RPMI8226 (cell line): ENCODE data around the gene RCBTB2.

ENCODE experiments used
- DNase-seq: peaks from one replicate; pipeline ENCODE4 v3.0.0-alpha.2; 2015

The RCBTB2 gene

GRCh38 chr13:48562296-48563066 lies 29.6 kb upstream of the RCBTB2 start:
- DNase-seq, result peak; percentile 86

- peak; percentile 57 for DNase-seq
Measured at GRCh38 chr13:48561466-48562235, 28.8 kb upstream of the RCBTB2 start.

GRCh38 chr13:48560657-48561337 lies 27.9 kb upstream of the RCBTB2 start:
- DNase-seq, result no peak

- no peak for DNase-seq
Measured at GRCh38 chr13:48559638-48560320, 26.9 kb upstream of the RCBTB2 start.

- no peak for DNase-seq
Measured at GRCh38 chr13:48556817-48557216, 23.9 kb upstream of the RCBTB2 start.

GRCh38 chr13:48555441-48555840 lies 22.6 kb upstream of the RCBTB2 start:
- DNase-seq, result no peak

- DNase-seq, result no peak
Measured at GRCh38 chr13:48551329-48551728, 18.4 kb upstream of the RCBTB2 start.

GRCh38 chr13:48549658-48550057 lies 16.8 kb upstream of the RCBTB2 start:
- no peak for DNase-seq

- DNase-seq, result no peak
Measured at GRCh38 chr13:48547663-48548092, 14.8 kb upstream of the RCBTB2 start.

GRCh38 chr13:48545608-48546007 lies 12.7 kb upstream of the RCBTB2 start:
- DNase-seq, result no peak

- peak; percentile 77 for DNase-seq
Measured at GRCh38 chr13:48542581-48543341, 9.9 kb upstream of the RCBTB2 start.

- no peak for DNase-seq
Measured at GRCh38 chr13:48542138-48542537, 9.3 kb upstream of the RCBTB2 start.

- DNase-seq, result no peak
Measured at GRCh38 chr13:48539550-48539949, 6.7 kb upstream of the RCBTB2 start.

- DNase-seq, result no peak
Measured at GRCh38 chr13:48536621-48537250, 3.9 kb upstream of the RCBTB2 start.

GRCh38 chr13:48535766-48536165 lies 2.9 kb upstream of the RCBTB2 start:
- DNase-seq, result no peak

GRCh38 chr13:48534911-48535501 lies 2.1 kb upstream of the RCBTB2 start:
- no peak for DNase-seq

GRCh38 chr13:48533961-48534600 lies 1.2 kb upstream of the RCBTB2 start:
- DNase-seq, result no peak

- DNase-seq, result no peak
Measured at GRCh38 chr13:48532256-48532505, 699 bp downstream of the RCBTB2 start.

- DNase-seq, result peak; percentile 40
Measured at GRCh38 chr13:48531416-48532255, 1.2 kb downstream of the RCBTB2 start.

- DNase-seq, result peak; percentile 33
Measured at GRCh38 chr13:48530833-48531232, 2.0 kb downstream of the RCBTB2 start.
